LNCAP (cell line): ENCODE results near the gene SLC6A17.

Experiments
- TF ChIP-seq, protein P1 (sequence below): fragments of 450-650 bp; IDR thresholded peaks from 2 replicates; pipeline ENCODE4 v1.5.1; 2017; ENCODE audit warnings: mild to moderate bottlenecking

The SLC6A17 gene

DNA sequence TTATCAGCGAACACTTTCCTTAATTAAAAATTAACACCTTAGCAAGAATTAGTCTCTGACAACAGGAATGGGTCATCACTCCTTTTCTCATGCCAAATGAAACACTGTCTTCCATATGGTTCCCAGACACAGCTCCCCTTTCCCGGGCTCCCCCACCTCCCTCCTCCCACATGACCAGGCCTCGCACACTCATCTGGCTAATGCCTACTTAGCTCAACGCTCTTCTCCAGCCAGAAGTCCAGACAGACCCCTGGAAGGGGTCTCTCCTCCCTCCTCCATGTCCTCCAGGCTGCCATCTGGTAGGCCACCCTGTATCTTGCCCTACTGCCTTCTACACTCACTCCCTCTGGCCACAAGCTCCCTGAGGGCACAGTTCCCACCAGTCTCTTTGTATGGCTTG is 99.7 kb downstream of the SLC6A17 start:
- TF ChIP-seq, protein P1, sequence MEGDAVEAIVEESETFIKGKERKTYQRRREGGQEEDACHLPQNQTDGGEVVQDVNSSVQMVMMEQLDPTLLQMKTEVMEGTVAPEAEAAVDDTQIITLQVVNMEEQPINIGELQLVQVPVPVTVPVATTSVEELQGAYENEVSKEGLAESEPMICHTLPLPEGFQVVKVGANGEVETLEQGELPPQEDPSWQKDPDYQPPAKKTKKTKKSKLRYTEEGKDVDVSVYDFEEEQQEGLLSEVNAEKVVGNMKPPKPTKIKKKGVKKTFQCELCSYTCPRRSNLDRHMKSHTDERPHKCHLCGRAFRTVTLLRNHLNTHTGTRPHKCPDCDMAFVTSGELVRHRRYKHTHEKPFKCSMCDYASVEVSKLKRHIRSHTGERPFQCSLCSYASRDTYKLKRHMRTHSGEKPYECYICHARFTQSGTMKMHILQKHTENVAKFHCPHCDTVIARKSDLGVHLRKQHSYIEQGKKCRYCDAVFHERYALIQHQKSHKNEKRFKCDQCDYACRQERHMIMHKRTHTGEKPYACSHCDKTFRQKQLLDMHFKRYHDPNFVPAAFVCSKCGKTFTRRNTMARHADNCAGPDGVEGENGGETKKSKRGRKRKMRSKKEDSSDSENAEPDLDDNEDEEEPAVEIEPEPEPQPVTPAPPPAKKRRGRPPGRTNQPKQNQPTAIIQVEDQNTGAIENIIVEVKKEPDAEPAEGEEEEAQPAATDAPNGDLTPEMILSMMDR, result no peak

DNA sequence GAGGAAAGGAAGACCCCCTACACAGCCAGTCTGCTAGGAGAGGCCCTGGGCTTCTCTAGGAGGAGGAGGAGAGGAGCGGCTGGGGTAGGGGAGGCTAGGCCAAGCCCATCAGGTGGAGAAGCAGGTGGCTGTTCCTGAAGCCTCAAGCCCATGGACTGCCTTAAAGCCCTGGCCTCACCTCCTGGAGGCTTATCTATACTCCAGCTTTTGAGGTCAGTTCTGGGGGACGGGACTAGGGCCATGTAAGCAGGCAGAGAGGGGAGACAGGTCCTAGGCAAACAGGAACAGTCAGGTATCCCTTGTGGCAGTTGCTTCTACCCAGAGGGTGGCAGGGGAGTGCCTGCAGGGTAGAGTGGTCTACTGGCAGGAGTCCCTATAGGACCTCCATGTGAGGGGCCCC is 100.5 kb downstream of the SLC6A17 start:
- TF ChIP-seq, protein P1, result no peak
